HUES48 (cell line): Measurements from ENCODE around the gene HYOU1.
A peak's percentile ranks its signal among the peaks of the same experiment; 100 is the strongest.

Experiments used
- H3K27ac ChIP-seq: one replicate; pipeline ENCODE4 v1.7.0; 2013; ENCODE audit warnings: low read depth, low read length, inconsistent platforms
- H3K27me3 ChIP-seq: 2 replicates; pipeline ENCODE4 v1.6.1; 2013; ENCODE audit warnings: mild to moderate bottlenecking, low read length; ENCODE audit not compliant: control insufficient read depth, insufficient read depth
- H3K36me3 ChIP-seq: 2 replicates; pipeline ENCODE4 v1.6.1; 2013; ENCODE audit warnings: low read length; ENCODE audit not compliant: control insufficient read depth, insufficient read depth
- H3K4me1 ChIP-seq: 2 replicates; pipeline ENCODE4 v1.6.1; 2013; ENCODE audit warnings: mild to moderate bottlenecking, low read length; ENCODE audit not compliant: control insufficient read depth, insufficient read depth
- H3K4me3 ChIP-seq: 2 replicates; pipeline ENCODE4 v1.5.1; 2013; ENCODE audit warnings: mild to moderate bottlenecking, low read depth, low read length
- H3K9ac ChIP-seq: 2 replicates; pipeline ENCODE4 v1.6.1; 2013; ENCODE audit warnings: mild to moderate bottlenecking, low read depth, low read length, moderate library complexity
- H3K9me3 ChIP-seq: 2 replicates; pipeline ENCODE4 v1.6.1; 2013; ENCODE audit warnings: low read length; ENCODE audit not compliant: control insufficient read depth, insufficient read depth

HYOU1 gene

DNA sequence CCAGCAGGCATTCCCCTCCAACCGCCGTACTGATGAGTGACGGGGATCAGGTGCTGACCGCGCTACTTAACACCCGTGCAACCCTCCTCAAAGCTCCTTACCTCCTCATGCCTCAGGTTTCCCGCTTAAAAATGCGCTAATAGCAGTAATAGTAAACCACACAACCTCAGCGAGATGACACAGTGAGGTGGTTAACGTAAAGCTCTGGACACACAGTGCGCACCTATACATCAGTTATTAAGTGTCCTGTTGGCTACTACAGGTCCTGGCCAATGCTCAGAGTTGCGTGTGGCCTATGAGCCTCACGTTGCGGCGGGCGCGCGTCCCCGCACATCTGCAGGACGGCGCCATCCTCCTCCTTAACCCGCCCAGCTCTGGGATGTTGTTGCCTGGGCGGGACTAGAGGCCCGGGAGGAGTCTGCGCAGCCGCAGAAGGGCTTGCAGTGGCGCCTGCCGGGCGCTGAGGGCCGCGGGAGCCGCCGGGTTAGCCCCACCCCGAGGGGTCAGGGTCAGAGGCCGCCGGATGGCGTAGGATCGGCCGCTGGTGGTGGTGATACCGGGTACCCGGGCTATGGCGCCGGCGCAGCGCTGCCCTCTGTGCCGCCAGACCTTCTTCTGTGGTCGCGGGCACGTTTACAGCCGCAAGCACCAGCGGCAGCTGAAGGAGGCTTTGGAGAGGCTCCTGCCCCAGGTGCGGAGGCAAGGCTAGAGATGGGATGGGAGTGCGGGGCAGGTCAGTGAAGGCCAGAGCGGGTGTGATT is 59.2 kb downstream of the HYOU1 start, which contains the start of gene CENATAC:
CENATAC (plus strand) TSS at position 512 of the 761 bp plus-strand sequence; CDS start at position 572, 60 bp downstream.
- peaks cover 30% of the 10 kb centered on the region for H3K36me3 ChIP-seq

DNA sequence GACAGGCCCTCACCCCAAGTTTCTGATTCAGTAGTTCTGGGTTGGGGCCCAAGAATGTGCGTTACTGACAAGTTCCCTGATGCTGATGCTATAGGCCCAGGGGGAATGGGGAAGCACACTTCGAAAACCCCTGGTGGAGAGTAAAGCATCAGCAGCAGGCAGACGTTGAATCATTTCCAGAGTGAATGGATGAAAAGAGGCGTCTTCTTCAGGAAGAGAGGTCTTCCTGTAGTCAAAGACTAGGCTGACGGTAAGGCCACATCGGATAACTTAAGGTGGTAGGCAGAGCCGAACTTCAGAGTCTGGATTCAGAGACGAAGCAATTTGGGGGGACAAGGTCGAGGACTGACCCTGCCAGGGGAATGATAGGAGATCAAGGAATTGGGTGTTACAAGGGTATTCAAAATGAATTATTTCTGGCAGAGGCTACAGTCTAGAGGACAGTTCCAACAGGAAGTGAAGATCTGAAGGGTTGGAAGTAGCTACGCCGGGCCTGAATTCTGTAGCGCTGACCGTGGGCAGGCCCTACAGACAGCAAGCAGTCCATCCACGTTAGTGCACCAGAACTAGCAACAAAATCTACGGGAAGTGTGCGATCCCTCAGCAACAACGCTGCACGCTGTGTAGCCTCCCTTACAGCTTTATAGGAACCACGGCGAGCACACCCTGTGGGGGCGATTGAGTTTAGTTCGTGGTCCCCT is 59.9 kb downstream of the HYOU1 start:
- Histone ChIP-seq H3K9me3 (no peaks in the 10 kb centered on the region; the same call in 1 of the 2 replicates), H3K27ac (peak overlapping the region; percentile 77), H3K36me3 (peaks cover 23% of the 10 kb centered on the region), H3K27me3 (no peaks in the 10 kb centered on the region), H3K9ac (peak overlapping the region; percentile 32), H3K4me3 (peak overlapping the region; percentile 76), H3K4me1 (peaks cover 10% of the 10 kb centered on the region; the same call in 1 of the 2 replicates)

More for the DNA sequence above, 59.2 kb downstream of the HYOU1 start, which contains the start of gene CENATAC:
- peak within 1 kb of the TSS; percentile 76 for H3K4me3 ChIP-seq
- H3K9me3 ChIP-seq = no peaks in the 10 kb centered on the region; the same call in 1 of the 2 replicates
- peak within 1 kb of the TSS; percentile 94 for H3K27ac ChIP-seq
- H3K27me3 ChIP-seq = no peaks in the 10 kb centered on the region
- H3K4me1 ChIP-seq = peaks cover 10% of the 10 kb centered on the region; the same call in 1 of the 2 replicates
- H3K9ac ChIP-seq = peak within 1 kb of the TSS; percentile 71
